Suprapubic skin (tissue), 3 donors: ENCODE results near the gene SUSD5.

ENCODE experiments used
- CTCF ChIP-seq, 2 donors: fragments of 200-600 bp in 1 of 2; fragments of 450-650 bp in 1 of 2; sonication (generic) in 1 of 2; IDR thresholded peaks; one replicate each; pipeline ENCODE4 v1.5.1; 2016 to 2019; ENCODE audit warnings: antibody characterized with exemption in 2 of 2, mild to moderate bottlenecking in 1 of 2, moderate library complexity in 1 of 2
- EP300 ChIP-seq: sonication (generic); formaldehyde crosslinking; IDR thresholded peaks from one replicate; pipeline ENCODE4 v1.6.1; 2017; ENCODE audit warnings: antibody characterized with exemption

GRCh38 chr3:33236005-33236404 is 17.4 kb upstream of the SUSD5 start:
- TF ChIP-seq EP300 (no peak), CTCF (IDR thresholded peaks at IDR 0.05) (no peak)
